ENCODE results near the gene ANTXR1.

ANTXR1 gene

GRCh38 chr2:68989035-68989434 is 23.9 kb upstream of the ANTXR1 start:
- H3K27ac ChIP-seq, result no peak overlapping the region
- TF ChIP-seq ZFX (IDR thresholded peaks at IDR 0.05), result no peak
- TF ChIP-seq CTCF (conservative IDR thresholded peaks at IDR 0.05), result no peak

GRCh38 chr2:68992341-68992740 is 20.6 kb upstream of the ANTXR1 start:
- TF ChIP-seq CTCF (conservative IDR thresholded peaks at IDR 0.05) (no peak), ZFX (IDR thresholded peaks at IDR 0.05) (no peak)

GRCh38 chr2:68992933-68993332 is 20.0 kb upstream of the ANTXR1 start:
- H3K27ac ChIP-seq, result no peak overlapping the region
- TF ChIP-seq ZFX (IDR thresholded peaks at IDR 0.05), result no peak
- TF ChIP-seq CTCF (conservative IDR thresholded peaks at IDR 0.05), result no peak

More at GRCh38 chr2:68992341-68992740, 20.6 kb upstream of the ANTXR1 start:
- H3K27ac ChIP-seq, result no peak overlapping the region

- H3K27ac ChIP-seq, result no peak overlapping the region
- TF ChIP-seq CTCF (conservative IDR thresholded peaks at IDR 0.05), result no peak
- TF ChIP-seq ZFX (IDR thresholded peaks at IDR 0.05), result no peak
Measured at GRCh38 chr2:68993660-68994059, 19.3 kb upstream of the ANTXR1 start.

- TF ChIP-seq ZFX (IDR thresholded peaks at IDR 0.05) (no peak), CTCF (conservative IDR thresholded peaks at IDR 0.05) (no peak)
Measured at GRCh38 chr2:68994864-68995263, 18.1 kb upstream of the ANTXR1 start.

GRCh38 chr2:68995916-68996315 is 17.1 kb upstream of the ANTXR1 start:
- H3K27ac ChIP-seq, result no peak overlapping the region
- no peak for TF ChIP-seq CTCF (conservative IDR thresholded peaks at IDR 0.05)
- no peak for TF ChIP-seq ZFX (IDR thresholded peaks at IDR 0.05)

More at GRCh38 chr2:68994864-68995263, 18.1 kb upstream of the ANTXR1 start:
- no peak overlapping the region for H3K27ac ChIP-seq

- TF ChIP-seq CTCF (conservative IDR thresholded peaks at IDR 0.05) (no peak), ZFX (IDR thresholded peaks at IDR 0.05) (no peak)
- H3K27ac ChIP-seq, result no peak overlapping the region
Measured at GRCh38 chr2:68997401-68997800, 15.6 kb upstream of the ANTXR1 start.

All from C4-2B (cell line).